HG03103 (cell line): Measurements from ENCODE around the gene LAMA3.
"Not testable (repeated sequence)": the region's sequence is repeated elsewhere in the genome, so short reads cannot be mapped to it uniquely, and the experiment has no call there.

Experiments
- ATAC-seq: cut with Tn5 transposase; IDR thresholded peaks from one replicate; pipeline ENCODE4 v1.9.1; 2021; ENCODE audit warnings: low read depth; ENCODE audit not compliant: unreplicated experiment

Gene LAMA3

DNA sequence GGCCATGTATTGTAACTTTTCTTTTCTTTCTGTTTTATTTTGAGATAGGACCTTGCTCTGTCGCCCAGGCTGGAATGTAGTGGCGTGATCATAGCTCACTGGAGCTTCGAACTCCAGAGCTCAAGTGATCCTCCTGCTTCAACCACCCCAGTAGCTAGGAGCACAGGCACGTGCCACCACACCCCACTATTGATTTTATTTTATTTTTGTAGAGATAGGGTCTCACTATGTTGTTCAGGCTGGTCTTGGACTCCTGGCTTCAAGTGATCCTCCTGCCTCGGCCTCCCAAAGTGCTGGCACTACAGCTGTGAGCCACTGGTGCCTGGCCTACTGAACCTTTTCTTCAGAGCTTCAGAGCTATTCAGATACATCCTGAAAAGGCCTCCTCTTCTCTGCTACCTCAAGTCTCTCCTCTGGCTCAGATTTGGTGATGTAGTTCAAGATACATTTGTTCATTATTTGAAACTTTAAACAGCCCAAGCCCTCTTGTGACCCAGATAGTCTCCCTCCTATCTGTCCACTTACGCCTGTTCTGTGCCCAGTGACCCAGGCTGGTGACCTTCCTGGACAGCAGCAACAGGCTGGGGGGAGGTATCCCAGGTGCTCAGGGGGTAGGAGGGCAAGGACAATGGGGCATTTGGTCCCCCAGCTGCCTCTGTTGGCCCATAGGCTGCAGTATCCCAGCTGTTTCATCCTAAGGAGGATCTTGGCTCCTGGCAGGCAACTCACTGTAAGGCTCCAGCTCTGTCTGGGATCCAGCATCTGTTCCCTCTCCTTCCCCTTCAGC, 38.6 kb downstream of the LAMA3 start:
- no peak for ATAC-seq

DNA sequence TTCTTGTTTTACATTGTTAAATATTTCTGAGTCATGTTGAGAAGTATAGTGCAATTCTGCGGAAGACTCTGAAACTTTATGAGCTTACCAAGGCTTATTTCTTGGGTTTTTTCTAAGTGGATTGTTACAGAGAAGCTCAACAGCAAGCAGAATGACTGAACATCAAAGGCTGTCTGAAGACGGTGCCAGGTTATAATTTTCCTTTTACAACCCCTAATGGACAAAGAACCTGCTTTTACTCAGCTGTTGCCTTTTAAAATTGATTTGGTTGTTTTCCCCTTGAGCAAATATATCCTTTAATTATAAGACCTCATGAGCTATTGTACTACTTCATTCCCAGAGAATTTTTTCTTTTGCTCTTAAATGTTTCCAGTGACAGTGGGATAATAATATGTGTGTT, 41.6 kb downstream of the LAMA3 start:
- ATAC-seq: no peak

DNA sequence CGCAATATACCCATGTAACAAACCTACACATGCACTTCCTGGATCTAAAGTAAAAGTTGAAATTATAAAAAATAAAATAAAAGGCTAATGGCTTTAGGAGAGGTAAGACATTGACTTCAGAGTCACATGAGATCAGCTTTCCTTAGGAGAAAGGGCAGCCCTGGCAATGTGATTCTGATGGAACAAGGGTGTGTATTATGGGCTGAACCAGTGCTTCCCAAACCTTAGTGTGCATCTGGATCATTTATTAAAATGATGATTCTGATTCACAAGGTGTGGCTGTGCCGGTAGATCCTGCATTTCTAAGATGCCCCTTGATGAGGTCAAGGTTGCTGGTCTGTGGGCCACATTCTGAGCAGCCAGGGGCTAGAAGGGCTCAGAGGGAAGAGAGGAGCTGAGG, 42.6 kb downstream of the LAMA3 start:
- no peak for ATAC-seq

DNA sequence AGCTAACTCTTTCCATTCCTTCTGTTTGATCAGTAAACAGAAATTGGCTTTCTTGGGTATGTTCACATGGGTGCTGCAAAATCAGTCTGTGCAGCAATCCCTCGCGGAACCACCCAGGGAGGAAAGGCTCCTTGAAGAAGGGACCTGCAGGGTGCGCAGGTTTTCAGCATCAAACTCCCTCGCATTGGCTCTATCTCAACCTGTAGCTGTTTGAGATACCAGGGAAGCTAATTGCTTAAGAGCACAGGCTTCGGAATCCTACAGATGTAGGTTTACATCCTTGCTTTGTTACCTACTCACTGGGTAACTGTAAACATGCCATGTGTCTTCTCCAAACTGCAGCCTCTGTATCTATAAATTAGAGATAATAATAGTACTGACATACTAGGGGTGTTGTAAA, 43.2 kb downstream of the LAMA3 start:
- ATAC-seq: no peak

DNA sequence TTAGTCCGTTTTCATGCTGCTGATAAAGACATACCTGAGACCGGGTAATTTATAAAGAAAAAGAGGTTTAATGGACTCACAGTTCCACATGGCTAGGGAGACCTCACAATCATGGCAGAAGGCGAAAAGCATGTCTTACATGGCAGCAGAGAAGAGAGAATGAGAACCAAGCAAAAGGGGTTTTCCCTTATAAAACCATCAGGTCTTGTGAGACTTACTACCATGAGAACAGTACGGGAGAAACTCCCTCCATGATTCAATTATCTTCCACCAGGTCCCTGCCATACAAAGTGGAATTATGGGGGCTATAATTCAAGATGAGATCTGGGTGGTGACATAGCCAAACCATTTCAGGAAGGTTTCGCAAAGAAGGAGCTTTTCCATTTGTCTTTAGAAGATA, 44.0 kb downstream of the LAMA3 start:
- not testable (repeated sequence) for ATAC-seq

DNA sequence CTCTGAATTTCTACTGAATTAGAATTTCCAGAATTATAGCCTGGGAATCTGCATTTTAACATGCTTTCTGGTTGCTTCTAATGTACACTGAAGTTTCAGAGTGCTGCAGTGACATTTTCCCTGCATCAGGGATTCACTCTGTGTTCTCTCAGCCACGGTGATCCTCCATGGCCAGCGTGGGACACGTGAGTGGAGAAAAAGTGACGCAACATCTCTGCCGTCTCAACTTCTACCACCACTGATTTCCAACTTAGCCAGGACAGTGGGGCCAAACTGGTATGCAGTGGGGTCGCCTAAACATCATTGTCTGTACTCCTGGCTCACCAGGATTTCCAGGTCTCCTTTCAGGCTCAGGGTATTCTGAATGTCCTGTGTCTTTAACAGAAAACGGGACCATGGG, 44.6 kb downstream of the LAMA3 start:
- no peak for ATAC-seq

DNA sequence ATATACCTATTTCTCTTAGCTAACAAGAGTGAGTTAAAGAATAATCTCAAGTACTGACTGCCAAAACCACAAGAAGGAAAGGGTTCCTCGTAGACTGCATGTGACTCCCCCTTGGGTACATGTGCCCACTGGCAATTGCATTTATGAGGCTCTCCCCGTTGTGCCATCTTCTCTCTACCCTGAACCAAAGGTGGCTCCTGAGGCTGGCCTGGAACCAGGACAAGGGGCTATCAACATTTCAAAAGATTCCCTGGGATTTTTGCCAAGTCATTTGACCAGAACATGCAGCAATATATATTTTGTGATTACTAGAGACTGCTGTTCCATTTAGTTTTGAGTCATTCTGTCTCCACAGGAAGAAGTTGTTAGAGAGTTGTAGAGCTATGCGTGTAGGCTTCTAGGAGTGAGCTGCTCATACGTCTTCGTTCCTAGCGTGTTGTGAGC, 45.8 kb downstream of the LAMA3 start:
- ATAC-seq: no peak

DNA sequence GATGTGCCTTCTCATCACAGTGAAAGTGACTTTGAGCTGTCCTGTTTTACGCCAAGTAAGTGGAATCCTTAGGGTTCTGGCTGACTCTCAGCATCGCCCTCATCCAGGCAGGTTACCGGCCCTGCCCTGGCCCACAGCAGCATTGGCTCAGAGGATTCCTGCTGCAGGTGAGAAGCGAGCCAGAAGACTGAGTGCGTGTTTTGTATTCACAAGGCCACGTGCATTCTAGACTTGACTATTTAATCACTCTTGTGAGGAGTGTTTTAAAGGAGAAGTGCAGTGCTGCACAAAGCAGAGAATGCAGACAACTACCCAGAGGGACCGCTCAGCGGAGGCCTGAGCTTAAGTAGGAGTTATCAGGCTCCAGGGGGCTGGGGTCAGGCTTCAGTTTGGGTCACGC, 48.3 kb downstream of the LAMA3 start:
- ATAC-seq: no peak

DNA sequence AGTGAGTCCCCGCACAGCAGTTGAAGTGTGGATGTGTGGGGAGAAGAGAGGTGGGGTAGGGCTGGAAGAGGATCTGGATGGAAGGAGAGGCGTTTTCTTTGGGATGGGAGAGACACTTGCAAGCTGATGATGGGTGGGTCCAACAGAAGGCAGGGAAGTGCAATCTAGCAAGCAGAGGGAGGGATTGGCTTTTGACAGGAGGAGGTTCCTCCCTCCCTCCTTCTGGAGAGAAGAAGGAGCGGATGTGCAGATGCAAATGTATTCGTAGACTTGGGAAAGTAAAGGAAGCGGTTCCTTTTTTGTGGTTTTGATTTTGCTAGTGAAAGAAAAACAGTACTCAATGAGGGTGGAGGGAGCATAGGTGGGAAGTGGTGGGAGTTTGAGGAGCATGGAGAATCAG, 48.9 kb downstream of the LAMA3 start:
- no peak for ATAC-seq

DNA sequence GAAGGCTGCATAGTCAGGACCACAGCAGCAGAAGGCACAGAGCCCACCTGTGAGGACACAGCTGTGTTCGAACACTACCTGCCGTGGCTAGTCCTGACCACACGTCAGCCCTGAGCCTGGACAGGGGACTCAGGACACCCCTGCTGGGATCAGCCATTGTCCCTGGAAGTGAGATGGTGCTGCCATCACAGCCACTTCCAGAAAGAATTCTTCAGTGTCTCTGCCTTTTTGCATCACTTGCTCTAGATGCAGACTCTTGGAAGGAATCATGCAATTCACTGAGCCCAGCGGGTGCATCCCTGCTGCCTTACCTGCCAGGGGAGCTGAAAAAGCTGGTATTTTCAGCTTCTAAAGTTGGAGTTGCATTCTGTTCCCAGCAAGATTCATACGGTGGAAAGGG, 49.3 kb downstream of the LAMA3 start:
- ATAC-seq: no peak

DNA sequence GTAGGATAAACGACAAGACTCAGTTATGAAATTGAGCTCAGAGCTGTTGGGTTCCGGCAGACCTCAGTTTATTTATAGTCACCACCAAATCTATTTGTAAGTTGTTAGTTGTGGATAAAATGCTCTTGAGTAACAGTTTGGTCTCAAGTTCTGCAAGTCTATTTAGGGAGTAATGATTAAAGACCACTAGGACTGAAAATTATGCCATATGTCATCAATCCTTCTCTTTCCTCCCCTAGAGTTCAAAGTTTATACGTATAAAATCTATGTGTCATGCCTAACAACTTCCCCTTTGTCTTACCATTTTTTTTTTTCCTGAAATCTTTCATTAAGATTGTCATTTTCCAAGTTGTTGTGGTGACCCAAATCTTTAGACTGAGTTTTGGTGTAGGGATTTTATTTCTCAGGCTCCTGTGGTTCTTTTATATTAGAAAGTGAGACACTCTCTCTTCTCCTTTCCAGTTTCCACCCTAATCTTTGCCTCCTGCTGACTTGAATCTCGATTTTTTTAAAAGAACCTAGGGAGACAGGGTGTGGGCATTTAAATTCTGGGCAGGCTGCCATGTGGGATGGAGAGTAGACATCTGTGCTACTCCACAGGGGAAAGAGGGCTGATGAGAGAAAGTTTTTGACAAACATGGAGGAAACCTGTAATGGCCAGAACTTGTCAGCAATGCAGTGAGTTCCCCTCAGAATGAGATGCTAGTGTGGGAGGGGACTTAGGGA, 51.0 kb downstream of the LAMA3 start:
- ATAC-seq: no peak

DNA sequence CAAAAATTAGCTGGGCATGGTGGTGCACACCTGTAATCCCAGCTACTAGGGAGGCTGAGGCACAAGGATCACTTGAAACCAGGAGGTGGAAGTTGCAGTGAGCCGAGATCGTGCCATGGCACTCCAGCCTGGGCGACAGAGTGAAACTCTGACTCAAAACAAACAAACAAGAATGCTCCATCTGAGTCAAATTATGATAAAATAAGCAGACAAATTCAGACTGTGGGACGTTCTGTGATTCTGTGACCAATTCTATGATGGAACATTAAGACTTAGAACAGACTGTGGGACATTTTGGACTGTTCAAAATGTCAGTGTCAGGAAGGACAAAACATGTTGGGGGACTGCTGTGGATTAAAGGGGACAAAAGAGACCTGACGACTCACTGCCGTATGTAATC, 52.7 kb downstream of the LAMA3 start:
- ATAC-seq: not testable (repeated sequence)

DNA sequence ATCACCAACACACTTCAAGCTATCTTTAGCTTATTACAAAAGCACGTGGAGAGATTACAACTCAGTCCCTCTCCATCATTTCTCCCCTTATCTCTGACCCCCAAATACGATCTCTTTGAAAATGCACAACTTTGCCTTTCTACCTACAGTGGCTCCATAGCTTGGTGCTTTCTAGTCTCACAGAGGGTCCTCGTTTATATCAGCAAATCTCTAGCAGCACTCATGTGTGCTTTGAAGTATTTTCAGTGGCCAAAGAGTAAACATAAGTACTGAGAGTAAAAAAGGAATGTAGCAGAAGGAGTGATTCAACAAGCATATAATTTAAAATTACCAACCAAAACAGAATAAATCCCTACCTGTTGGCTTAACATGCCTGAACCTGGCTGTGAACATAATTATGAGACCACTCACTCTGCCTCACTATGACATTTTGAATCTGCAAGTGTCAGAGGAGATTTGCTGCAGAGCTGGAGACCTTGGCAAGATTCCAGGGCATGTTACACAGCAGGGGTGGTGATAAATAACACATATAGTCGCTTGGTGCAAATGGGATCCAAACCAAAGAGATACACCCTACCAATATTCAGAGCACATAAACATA, 54.6 kb downstream of the LAMA3 start:
- ATAC-seq: no peak

DNA sequence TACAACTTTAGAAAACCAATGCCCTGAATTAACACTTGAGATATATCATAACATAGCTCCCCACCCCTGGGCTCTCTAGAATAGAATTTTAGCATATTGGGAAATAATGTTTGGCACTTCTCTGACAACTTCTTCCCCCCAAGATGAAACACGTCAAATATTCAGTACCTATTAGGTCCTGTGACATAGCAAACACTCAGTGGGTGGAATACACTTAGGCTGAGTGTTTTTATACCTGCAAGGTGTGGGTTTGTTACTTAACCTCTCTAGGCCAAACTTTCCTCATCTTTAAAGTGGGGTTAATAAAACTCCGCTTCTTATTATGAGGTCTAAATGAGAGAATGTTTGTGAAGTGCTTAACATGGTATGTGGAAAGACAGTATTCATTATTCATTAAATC, 56.1 kb downstream of the LAMA3 start:
- no peak for ATAC-seq

DNA sequence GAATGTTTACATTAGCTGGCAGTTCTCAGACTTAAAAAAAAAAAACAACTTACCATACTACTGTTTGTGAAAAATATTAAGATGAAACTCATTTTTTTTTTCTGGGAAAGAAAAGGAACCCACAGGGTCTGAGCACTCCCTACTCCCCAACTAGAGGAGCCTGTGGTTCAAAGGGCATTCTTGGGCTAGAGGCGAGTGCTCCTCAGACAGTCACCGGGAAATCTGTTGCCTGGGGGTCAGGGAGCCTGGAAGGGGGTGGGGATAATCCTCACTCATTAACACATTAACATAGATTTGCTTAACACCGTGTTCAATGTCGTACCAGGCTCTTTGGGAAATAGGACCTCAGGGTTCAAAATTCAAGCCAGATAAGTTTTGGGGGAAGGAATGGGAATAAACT, 57.6 kb downstream of the LAMA3 start:
- no peak for ATAC-seq

DNA sequence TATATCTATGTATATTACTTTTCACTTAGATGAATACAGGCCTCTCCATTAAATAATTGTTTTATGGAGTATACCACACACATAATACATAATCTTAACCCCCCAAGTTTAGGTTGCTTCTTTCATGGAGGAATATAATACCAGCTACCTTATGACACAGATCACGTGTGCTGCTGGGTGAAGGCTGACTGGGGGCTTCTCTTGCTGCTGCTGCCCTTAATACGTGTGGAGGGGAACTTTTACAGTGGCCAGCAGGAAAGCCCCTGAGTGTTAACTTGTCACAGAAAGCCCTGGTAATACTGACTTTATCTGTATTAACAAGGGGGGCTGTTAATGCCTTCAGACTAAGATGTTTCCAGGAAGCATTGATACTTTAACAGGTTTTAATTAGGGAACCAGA, 63.1 kb downstream of the LAMA3 start:
- no peak for ATAC-seq

DNA sequence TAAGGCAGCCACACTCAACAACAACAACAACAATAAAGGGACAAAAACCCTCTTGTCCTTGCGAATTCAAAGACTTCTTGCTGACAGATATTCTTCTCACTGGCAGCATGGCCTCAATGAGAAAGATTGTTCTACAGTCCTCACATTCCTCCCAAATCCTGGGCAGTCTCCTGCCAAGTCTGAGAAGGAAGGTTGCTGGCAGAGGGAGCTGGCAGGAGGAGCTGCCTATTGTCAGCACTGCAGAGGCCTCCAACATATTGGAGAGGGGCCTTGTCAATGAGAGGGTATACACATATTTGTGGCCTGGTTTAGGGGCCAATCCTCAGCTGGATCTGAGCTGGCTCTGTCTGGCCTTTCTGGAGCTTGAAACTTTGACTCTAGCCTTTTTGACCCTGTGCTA, 63.5 kb downstream of the LAMA3 start:
- ATAC-seq: no peak

DNA sequence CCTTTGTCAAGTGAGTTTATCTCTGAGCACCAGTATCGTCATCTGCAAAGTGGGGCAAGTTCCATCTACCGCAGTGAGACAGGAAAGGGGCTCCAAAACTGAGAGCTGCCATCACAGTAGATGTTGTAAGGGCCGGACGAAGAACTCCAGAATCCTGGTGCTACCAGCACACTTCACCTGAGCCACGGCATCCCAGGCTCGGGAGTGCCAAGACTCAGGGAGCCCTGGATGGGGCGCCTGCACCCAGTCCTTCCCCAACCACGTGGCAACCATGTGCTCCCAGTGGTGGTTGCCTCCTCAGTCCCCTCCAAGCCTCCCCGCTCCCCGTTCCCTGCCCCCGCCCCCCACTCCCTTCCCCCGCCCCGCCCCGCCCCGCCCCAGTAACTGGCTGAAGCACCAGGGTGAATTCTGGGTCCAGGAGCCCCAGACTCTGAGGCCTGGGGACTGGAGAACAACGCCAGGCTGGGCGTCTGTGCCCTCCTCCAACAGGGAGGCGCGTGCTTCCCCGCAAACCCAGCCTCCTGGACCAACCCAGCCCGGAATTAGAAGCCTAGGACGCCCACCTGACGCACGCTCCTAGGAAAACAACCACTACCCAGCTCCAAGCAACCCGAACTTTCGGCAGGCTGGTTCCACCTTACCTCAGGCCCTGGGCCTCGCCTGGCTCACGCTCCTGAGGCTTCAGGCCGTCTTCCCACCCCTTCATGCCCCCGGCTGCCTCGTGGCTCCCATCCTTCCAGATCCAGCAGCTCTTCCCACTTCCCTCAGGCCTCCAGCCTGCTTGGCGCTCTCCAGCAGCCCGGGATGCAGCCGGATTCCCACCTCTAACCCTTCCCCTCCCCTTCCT, 67.6 kb downstream of the LAMA3 start:
- no peak for ATAC-seq

DNA sequence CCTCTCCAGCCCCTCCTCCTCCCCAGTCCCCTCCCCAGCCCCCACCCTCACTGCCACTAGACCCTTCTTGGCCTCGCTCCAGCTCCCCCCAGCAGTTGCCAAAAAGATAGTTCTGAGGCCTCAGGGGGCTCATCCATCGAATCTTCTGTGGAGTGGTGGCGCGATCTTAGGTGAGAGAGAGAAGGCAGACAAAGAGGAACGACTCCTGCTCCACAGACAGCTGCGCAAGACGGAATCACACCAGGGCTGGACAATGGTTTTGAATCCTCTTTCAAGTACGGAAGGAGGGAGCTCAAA, 68.1 kb downstream of the LAMA3 start:
- ATAC-seq: no peak

DNA sequence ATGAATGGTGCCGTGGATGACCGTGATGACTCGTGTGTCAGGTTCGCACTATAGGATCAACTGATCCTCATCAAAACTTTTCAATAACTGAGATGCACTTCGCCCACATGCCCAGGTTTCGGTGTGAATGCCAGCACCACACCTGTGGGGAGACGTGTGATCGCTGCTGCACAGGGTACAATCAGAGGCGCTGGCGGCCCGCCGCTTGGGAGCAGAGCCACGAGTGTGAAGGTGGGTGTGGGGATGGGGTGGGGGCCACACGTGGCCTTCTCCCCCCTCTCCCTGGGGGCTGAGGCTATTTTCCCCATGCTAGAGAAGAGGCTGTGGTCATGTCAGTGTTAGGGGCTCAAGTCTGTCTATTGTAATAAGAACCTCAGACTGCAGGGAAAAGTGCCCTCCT, 69.0 kb downstream of the LAMA3 start:
- no peak for ATAC-seq

DNA sequence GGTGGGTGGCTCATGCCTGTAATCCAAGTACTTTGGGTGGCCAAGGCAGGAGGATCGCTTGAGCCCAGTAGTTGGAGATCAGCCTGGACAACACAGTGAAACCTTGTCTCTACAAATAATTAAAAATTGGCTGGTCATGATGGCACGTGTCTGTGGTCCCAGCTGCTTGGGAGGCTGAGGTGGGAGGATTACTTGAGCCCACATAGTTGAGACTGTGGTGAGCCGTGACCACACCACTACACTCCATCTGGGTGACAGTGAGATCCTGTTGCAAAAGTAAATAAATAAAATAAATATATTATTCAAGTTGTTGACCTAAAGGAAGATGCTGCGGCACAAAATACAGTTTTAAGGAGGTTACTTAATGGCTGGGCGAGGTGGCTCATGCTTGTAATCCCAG, 72.7 kb downstream of the LAMA3 start:
- ATAC-seq: no peak
